GM18909 (cell line): ENCODE results near the gene NUTF2.
A peak's percentile ranks its signal among the peaks of the same experiment; 100 is the strongest.
"Not testable (repeated sequence)": the region's sequence is repeated elsewhere in the genome, so short reads cannot be mapped to it uniquely, and the experiment has no call there.

Experiments
- ATAC-seq: cut with Tn5 transposase; IDR thresholded peaks from one replicate; pipeline ENCODE4 v1.9.1; 2021; ENCODE audit warnings: mild to moderate bottlenecking; ENCODE audit not compliant: unreplicated experiment, poor library complexity

Gene NUTF2

DNA sequence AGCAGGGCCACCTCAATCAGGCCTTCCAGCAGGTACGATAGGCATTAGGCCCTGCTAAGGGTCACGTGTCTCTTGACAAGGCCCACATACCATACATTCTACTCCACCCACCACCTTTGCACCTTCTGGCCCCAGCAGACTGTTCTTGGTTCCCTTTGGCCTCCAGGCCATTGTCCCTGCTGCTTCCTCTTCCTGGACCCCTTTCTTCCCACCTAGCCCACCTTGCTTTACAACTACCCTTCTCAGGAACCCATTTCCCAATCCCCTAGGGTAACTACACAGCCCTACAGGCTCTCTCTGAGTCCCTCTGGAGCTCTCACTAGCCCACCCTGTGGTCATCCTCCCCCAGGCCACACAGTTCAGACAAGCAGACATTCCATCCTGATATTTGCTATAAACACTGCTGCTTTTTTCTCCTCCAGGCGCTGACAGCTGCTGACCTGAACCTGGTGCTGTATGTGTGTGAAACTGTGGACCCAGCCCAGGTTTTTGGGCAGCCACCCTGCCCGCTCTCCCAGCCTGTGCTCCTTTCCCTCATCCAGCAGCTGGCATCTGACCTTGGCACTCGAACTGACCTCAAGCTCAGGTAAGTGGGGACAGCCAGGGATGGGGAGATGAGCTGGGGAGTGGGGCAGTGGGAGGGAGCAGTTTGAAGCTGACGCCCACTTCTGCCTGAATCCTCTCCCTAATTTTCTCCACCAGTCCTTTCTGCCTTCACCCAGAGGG, 36.6 kb downstream of the NUTF2 start:
- no peak for ATAC-seq

- no peak for ATAC-seq
Measured at GRCh38 chr16:67883872-67884261, 37.1 kb downstream of the NUTF2 start.

DNA sequence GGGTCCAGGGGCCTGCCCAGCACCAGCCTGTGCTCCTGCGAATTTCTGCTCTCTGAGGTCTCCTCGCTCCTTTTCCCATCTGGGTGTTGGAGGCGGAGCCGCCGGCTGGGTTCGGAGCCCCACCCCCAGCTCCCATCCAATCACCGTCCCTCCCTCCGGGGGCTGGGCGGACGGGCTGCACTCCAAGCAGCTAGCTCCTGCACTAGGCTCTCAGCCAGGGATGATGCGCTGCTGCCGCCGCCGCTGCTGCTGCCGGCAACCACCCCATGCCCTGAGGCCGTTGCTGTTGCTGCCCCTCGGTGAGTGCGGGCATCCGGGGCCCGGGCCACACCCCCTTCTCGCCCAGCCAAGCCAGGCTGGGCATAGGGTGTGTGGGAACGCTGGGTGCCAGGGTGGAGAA, 38.0 kb downstream of the NUTF2 start, which contains the start of gene NRN1L:
TSS of gene NRN1L (plus strand) at position 202 of the 400 bp plus-strand sequence. CDS start at position 221, 19 bp downstream.
- no peak for ATAC-seq

DNA sequence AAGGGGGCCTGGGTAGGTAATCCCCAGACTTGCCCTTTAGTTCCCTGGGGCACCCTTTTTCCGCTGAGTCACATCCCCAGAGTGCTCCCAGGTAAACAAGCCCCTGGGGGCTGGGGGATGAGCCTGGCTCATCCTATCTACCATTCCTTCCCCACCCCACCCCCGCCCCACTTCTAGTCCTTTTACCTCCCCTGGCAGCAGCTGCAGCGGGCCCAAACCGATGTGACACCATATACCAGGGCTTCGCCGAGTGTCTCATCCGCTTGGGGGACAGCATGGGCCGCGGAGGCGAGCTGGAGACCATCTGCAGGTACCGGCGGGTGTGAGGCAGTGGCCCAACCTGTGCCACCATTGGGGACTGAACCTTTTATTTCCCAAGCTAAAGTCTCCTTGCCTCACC, 38.8 kb downstream of the NUTF2 start:
- ATAC-seq: no peak

DNA sequence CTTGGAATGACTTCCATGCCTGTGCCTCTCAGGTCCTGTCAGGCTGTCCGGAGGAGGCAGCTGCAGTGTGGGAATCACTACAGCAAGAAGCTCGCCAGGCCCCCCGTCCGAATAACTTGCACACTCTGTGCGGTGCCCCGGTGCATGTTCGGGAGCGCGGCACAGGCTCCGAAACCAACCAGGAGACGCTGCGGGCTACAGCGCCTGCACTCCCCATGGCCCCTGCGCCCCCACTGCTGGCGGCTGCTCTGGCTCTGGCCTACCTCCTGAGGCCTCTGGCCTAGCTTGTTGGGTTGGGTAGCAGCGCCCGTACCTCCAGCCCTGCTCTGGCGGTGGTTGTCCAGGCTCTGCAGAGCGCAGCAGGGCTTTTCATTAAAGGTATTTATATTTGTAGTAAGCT, 39.2 kb downstream of the NUTF2 start:
- ATAC-seq: no peak

DNA sequence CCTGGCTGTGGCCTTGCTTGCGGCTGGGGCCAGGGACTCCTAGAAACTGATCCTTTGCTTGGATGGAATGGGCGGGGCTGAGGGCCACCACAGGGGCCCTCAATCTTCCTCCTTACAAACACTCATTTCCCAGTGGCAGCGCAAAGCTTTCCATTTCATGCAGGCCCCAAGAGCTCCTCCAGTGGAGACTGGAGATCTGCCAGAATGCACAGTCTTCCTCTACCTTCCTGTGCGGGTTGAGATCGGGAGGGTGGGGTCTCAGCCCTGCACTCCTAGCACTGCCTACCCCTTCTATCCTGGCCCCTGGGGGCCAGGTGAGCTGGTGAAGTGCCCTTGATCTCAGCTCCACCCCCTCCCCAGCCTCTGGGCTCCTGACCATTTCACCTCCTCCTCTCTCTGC, 39.7 kb downstream of the NUTF2 start:
- no peak for ATAC-seq

DNA sequence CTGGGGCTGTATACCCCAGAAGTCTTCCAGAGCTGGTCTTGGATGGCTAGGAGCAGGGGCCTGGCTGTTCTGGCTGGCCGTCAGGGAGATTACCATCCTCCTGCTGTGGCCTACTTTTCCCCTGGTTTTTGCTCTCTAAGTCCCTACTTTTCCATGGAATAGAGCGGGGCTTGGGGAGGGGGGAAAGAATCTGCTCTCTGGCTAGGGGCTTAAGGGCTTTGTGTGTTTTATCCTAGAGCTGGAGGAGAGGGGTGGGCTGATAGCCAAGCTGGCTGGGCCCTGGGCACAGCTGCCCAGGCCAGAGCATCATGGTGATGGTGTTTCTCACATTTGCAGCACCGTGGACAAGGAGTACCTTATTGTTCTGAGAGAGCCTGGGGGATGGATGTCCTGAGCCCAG, 41.6 kb downstream of the NUTF2 start:
- no peak for ATAC-seq

DNA sequence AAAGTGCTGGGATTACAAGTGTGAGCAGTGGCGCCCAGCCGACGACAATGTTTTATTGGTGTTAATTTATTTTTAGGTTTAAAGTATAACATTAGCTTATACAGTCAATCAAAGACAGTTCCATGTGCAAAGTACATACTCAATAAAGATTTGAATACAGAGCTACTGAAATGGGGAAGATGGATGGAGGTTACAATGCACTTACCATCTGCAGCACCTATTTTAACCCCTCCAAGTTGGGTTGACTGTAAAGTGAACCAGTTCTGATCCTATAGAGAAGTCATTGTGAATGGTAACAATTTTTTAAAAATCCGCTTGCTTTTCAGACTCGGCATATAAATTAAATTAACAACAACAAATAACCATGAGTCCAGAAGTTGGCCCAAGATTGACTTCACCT, 45.6 kb downstream of the NUTF2 start:
- ATAC-seq: no peak

GRCh38 chr16:67892899-67893742, 46.4 kb downstream of the NUTF2 start, which contains the start of gene PSKH1:
PSKH1 (plus strand) TSS chr16:67893254; CDS start chr16:67908750, 15,496 bp downstream.
- peak; percentile 93 for ATAC-seq

- no peak for ATAC-seq
Measured at GRCh38 chr16:67893743-67894399, 47.1 kb downstream of the NUTF2 start.

GRCh38 chr16:67897231-67897630, 50.5 kb downstream of the NUTF2 start:
- no peak for ATAC-seq

GRCh38 chr16:67901734-67902133, 55.0 kb downstream of the NUTF2 start:
- ATAC-seq: no peak

DNA sequence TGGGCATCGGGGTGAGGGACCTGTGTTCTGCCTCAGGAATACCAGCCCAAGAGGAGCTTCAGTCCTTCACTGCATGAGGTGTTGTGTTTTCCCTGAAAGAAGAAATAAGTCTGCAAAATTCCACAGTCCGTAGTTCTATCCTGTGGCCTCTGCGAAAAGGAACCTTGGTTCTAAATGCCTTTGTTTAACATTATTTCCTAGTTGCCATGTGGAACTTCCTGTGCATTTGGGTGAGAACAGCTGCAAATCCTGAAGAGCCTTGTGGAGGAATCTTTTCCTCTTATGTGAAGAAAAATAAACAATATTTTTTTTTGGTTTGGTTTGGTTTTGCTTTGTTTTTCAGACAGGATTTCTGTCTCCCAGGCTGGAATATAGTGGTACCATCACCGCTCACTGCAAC, 56.1 kb downstream of the NUTF2 start:
- ATAC-seq: no peak

DNA sequence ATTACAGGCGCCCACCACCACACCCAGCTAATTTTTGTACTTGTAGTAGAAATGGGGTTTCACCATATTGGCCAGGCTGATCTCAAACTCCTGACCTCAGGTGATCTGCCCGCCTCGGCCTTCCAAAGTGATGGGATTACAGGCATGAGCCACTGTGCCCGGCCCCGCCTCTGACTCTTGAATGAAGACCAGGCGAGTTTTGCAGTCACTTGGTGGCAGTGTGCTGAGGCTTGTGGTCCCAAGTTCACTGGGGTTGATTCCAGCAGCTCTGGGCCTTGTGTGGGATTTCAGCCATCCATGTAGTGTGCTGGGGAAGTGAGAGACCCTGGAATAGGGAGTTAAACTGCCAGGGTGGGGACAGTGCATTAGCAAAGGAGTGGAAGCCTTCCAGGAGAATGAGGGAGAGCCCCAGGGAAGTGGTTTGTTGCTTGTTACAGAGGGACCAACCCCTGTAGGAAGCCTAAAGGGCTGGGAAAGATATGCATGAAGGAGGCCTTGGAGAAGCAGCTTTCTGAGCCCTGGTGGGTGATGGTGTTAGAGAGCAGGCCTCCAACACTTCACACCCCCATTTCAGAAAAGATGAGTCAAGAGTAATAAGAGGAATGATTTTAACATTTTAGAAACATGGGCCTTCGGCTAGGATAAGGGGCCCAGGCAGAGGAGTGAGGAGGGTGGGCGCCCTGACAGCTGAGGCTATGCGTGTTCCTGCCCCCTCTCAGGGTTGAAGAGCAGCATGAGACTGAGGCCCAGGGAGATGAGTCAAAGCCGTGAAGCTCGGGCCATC, 60.9 kb downstream of the NUTF2 start:
- no peak for ATAC-seq

DNA sequence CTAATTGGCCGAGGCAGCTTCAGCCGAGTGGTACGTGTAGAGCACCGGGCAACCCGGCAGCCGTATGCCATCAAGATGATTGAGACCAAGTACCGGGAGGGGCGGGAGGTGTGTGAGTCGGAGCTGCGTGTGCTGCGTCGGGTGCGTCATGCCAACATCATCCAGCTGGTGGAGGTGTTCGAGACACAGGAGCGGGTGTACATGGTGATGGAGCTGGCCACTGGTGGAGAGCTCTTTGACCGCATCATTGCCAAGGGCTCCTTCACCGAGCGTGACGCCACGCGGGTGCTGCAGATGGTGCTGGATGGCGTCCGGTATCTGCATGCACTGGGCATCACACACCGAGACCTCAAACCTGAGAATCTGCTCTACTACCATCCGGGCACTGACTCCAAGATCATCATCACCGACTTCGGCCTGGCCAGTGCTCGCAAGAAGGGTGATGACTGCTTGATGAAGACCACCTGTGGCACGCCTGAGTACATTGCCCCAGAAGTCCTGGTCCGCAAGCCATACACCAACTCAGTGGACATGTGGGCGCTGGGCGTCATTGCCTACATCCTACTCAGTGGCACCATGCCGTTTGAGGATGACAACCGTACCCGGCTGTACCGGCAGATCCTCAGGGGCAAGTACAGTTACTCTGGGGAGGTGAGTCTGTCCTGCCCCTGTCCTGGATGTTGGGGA, 62.5 kb downstream of the NUTF2 start:
- ATAC-seq: no peak

DNA sequence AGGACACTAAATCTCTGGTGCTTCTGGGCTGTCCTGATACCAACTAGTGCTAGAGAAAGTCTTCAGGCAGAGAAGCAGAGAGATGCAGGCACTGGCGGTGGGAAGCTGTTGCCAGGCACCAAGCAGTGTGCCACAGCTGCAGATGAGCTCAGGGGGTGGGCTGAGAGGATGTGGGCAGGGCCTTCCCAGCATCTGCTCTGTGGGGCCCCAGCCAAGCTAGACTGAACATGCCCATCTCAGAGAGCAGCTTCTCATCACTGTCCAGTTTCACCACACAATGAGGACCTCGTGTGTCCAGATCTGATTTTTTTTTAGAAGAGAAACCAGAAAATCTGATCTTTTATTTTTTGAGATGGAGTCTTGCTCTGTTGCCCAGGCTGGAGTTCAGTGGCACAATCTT, 63.4 kb downstream of the NUTF2 start:
- ATAC-seq: no peak

DNA sequence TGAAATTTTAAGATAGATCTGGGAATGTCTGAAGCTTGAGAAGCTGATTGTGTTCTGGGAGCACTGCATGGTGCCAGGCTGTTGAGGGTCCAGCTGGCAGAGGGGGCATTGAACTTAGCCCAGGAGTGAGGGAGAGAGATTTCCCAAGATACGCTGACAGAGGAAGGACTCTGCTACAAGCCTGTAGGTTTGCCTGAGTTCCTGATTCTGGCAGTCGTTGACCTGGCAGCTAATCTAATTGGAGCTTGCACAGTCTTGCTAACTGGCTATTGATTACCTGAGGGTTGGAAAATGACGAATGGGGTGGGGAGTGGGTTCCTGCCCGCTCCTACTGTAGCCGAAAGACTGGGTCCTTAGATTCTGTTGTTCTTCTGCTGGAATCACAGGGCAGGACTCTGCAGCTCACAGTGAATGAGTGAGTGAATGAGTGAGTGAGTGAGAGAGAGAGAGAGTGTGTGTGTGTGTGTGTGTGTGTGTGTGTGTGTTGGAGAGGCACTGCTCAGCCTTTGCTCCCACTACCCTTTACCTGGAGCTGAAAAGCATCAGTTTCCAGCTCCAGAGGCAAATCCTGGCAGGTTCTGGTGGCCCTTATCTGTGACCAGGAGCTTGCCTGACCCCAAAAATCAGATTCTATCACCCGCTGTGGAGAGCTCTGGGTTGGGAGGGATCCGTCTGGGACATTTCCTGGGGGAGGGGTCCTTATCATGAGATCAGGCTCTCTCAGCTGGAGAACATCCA, 68.2 kb downstream of the NUTF2 start:
- ATAC-seq: no peak

DNA sequence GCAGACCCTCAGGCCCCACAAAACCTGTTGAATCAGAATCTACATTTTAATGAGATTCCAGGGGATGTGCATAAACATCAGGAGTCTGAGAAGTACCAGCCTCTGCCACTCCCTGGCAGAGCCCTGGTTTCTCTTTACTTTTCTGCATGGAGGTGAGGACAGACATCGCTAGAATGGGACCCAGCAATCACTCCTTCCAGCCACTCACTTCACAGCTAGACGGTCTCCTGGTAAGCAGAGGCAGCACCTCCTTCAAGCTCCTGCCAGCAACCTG, 68.7 kb downstream of the NUTF2 start:
- not testable (repeated sequence) for ATAC-seq
